SJCRH30 (cell line): ENCODE results near the gene RGS10. TPM values are rescaled to one million over a fixed set of nuclear protein-coding genes. Genes with fewer than 3 reads are reported as not detected.
"Not testable (repeated sequence)": the region's sequence is repeated elsewhere in the genome, so short reads cannot be mapped to it uniquely, and the experiment has no call there.

Experiments used
- DNase-seq, 2 experiments: peaks; one replicate each; pipeline ENCODE4 v3.0.0-alpha.2; 2015 to 2020
- H3K27ac ChIP-seq: fragments of 250-450 bp; sonication (Bioruptor Pico); 2 replicates; pipeline ENCODE4 v1.5.1; 2020; ENCODE audit warnings: mild to moderate bottlenecking, moderate library complexity
- H3K27me3 ChIP-seq: fragments of 250-450 bp; sonication (Bioruptor Pico); 2 replicates; pipeline ENCODE4 v1.5.1; 2020; ENCODE audit warnings: mild to moderate bottlenecking, moderate library complexity
- H3K36me3 ChIP-seq: fragments of 250-450 bp; sonication (Bioruptor Pico); 2 replicates; pipeline ENCODE4 v1.5.1; 2020; ENCODE audit warnings: mild to moderate bottlenecking, moderate library complexity
- H3K4me1 ChIP-seq: fragments of 250-450 bp; sonication (Bioruptor Pico); 2 replicates; pipeline ENCODE4 v1.5.1; 2020; ENCODE audit warnings: mild to moderate bottlenecking, moderate library complexity
- H3K4me3 ChIP-seq: fragments of 250-450 bp; sonication (Bioruptor Pico); 2 replicates; pipeline ENCODE4 v1.5.1; 2020; ENCODE audit warnings: mild to moderate bottlenecking, moderate library complexity
- H3K9me3 ChIP-seq: fragments of 250-450 bp; sonication (Bioruptor Pico); replicated peaks from 2 replicates; pipeline ENCODE4 v1.5.1; 2020; ENCODE audit warnings: mild to moderate bottlenecking, moderate library complexity
- total RNA-seq: library from RNA; depleted of rRNA; stranded (reverse); fragments of >200 nt; shearing (Covaris generic); gene quantifications from 2 replicates; pipeline ENCODE4 v1.2.3, GENCODE V29; 2014

RGS10 gene
- total RNA-seq, 1 experiment from 2014 or later = not detected

GRCh38 chr10:119532251-119532650 is 10.3 kb downstream of the RGS10 start:
- H3K9me3 ChIP-seq, H3K4me1 ChIP-seq, DNase-seq, H3K36me3 ChIP-seq, H3K27ac ChIP-seq, H3K27me3 ChIP-seq, H3K4me3 ChIP-seq: not testable (repeated sequence)

GRCh38 chr10:119531067-119531466 is 11.5 kb downstream of the RGS10 start:
- DNase-seq = no peak
- H3K27ac ChIP-seq = no peak overlapping the region
- H3K4me1 ChIP-seq = no peaks in the 10 kb centered on the region; the same call in 1 of the 2 replicates

GRCh38 chr10:119528663-119529237 is 13.8 kb downstream of the RGS10 start:
- H3K4me1 ChIP-seq, H3K27me3 ChIP-seq, H3K36me3 ChIP-seq, H3K4me3 ChIP-seq, H3K27ac ChIP-seq, H3K9me3 ChIP-seq, DNase-seq: not testable (repeated sequence)

More at GRCh38 chr10:119531067-119531466, 11.5 kb downstream of the RGS10 start:
- no peak overlapping the region for H3K4me3 ChIP-seq
- no peaks in the 10 kb centered on the region for H3K36me3 ChIP-seq
- no peaks in the 10 kb centered on the region for H3K9me3 ChIP-seq
- H3K27me3 ChIP-seq = no peaks in the 10 kb centered on the region

- no peak for DNase-seq
- Histone ChIP-seq H3K27me3 (no peaks in the 10 kb centered on the region), H3K27ac (no peak overlapping the region), H3K9me3 (no peaks in the 10 kb centered on the region), H3K4me3 (no peak overlapping the region), H3K4me1 (peaks cover 5% of the 10 kb centered on the region), H3K36me3 (no peaks in the 10 kb centered on the region)
Measured at GRCh38 chr10:119526621-119527592, 15.6 kb downstream of the RGS10 start.

- no peak for DNase-seq
- Histone ChIP-seq H3K4me1 (peaks cover 8% of the 10 kb centered on the region), H3K27me3 (no peaks in the 10 kb centered on the region), H3K27ac (no peak overlapping the region), H3K36me3 (no peaks in the 10 kb centered on the region), H3K4me3 (no peak overlapping the region), H3K9me3 (no peaks in the 10 kb centered on the region)
Measured at GRCh38 chr10:119526149-119526548, 16.4 kb downstream of the RGS10 start.

- H3K4me3 ChIP-seq = no peak overlapping the region
- peaks cover 8% of the 10 kb centered on the region for H3K4me1 ChIP-seq
- no peak overlapping the region for H3K27ac ChIP-seq
- no peaks in the 10 kb centered on the region for H3K36me3 ChIP-seq
- H3K9me3 ChIP-seq = no peaks in the 10 kb centered on the region
- no peaks in the 10 kb centered on the region for H3K27me3 ChIP-seq
- no peak for DNase-seq
Measured at GRCh38 chr10:119525116-119525515, 17.4 kb downstream of the RGS10 start.

GRCh38 chr10:119524720-119525070 is 17.8 kb downstream of the RGS10 start:
- Histone ChIP-seq H3K36me3 (no peaks in the 10 kb centered on the region), H3K27ac (no peak overlapping the region), H3K27me3 (no peaks in the 10 kb centered on the region), H3K4me3 (no peak overlapping the region), H3K9me3 (no peaks in the 10 kb centered on the region), H3K4me1 (peaks cover 8% of the 10 kb centered on the region)
- no peak for DNase-seq

- H3K4me1 ChIP-seq = peaks cover 8% of the 10 kb centered on the region
- no peaks in the 10 kb centered on the region for H3K36me3 ChIP-seq
- DNase-seq = peak; percentile 32 to 69
- no peak overlapping the region for H3K4me3 ChIP-seq
- H3K9me3 ChIP-seq = no peaks in the 10 kb centered on the region
- H3K27me3 ChIP-seq = no peaks in the 10 kb centered on the region
- H3K27ac ChIP-seq = no peak overlapping the region
Measured at GRCh38 chr10:119523895-119524719, 18.4 kb downstream of the RGS10 start.

- Histone ChIP-seq H3K36me3 (no peaks in the 10 kb centered on the region), H3K4me1 (peaks cover 8% of the 10 kb centered on the region), H3K27ac (no peak overlapping the region), H3K4me3 (no peak overlapping the region), H3K9me3 (no peaks in the 10 kb centered on the region), H3K27me3 (no peaks in the 10 kb centered on the region)
- DNase-seq = no peak
Measured at GRCh38 chr10:119522747-119523426, 19.6 kb downstream of the RGS10 start.

GRCh38 chr10:119521443-119522204 is 20.9 kb downstream of the RGS10 start:
- H3K4me1 ChIP-seq = peaks cover 14% of the 10 kb centered on the region
- no peak overlapping the region for H3K27ac ChIP-seq

GRCh38 chr10:119520283-119520682 is 22.2 kb downstream of the RGS10 start:
- DNase-seq = no peak
- Histone ChIP-seq H3K4me3 (no peak overlapping the region), H3K36me3 (no peaks in the 10 kb centered on the region), H3K9me3 (no peaks in the 10 kb centered on the region), H3K27me3 (no peaks in the 10 kb centered on the region), H3K4me1 (peaks cover 14% of the 10 kb centered on the region), H3K27ac (no peak overlapping the region)

More at GRCh38 chr10:119521443-119522204, 20.9 kb downstream of the RGS10 start:
- Histone ChIP-seq H3K36me3 (no peaks in the 10 kb centered on the region), H3K9me3 (no peaks in the 10 kb centered on the region), H3K27me3 (no peaks in the 10 kb centered on the region), H3K4me3 (no peak overlapping the region)
- peak in 1 of 2 experiments; percentile 39 for DNase-seq

GRCh38 chr10:119518936-119519335 is 23.6 kb downstream of the RGS10 start:
- no peaks in the 10 kb centered on the region for H3K9me3 ChIP-seq
- H3K36me3 ChIP-seq = no peaks in the 10 kb centered on the region
- H3K4me1 ChIP-seq = peaks cover 14% of the 10 kb centered on the region
- no peak overlapping the region for H3K27ac ChIP-seq
- no peak for DNase-seq
- H3K4me3 ChIP-seq = no peak overlapping the region
- 0 out of 2 replicates have a peak, but pooled peaks cover 3% of the 10 kb centered on the region for H3K27me3 ChIP-seq

GRCh38 chr10:119518176-119518575 is 24.3 kb downstream of the RGS10 start:
- DNase-seq = no peak
- Histone ChIP-seq H3K4me1 (peaks cover 14% of the 10 kb centered on the region), H3K4me3 (no peak overlapping the region), H3K36me3 (no peaks in the 10 kb centered on the region), H3K27me3 (0 out of 2 replicates have a peak, but pooled peaks cover 3% of the 10 kb centered on the region), H3K9me3 (no peaks in the 10 kb centered on the region), H3K27ac (no peak overlapping the region)
